ENCODE measurements around the gene DUSP3.

GRCh38 chr17:43814026-43814425, 35.2 kb upstream of the DUSP3 start:
- TF ChIP-seq CTCF (IDR thresholded peaks at IDR 0.05) (no peak), POLR2AphosphoS5 (IDR thresholded peaks at IDR 0.05) (no peak)
